K562 (cell line): ENCODE results near the gene FHIT. TPM values are rescaled to one million over a fixed set of nuclear protein-coding genes. Genes with fewer than 3 reads are reported as not detected.

Source experiments
- ATAC-seq: fragments of 200-7000 bp; cut with Tn5 transposase; 3 replicates; pipeline ENCODE4 v1.9.1; 2020; ENCODE audit warnings: moderate library complexity
- BruUV-seq: library from RNA; stranded (reverse); fragments of 400-500 nt; replicated peaks from 2 replicates; lab custom pipeline; 2021; lab: Mats Ljungman, UMichigan
- CTCF ChIA-PET: fragments of 300-600 bp; formaldehyde crosslinking; extraction: SDS; loops from one replicate; lab custom pipeline; 2021; ENCODE audit warnings: low intra/inter-chr PET ratio; lab: Yijun Ruan, JAX
- POLR2A ChIA-PET: fragments of 300-600, 350-650 bp; sonication (Branson Sonifier 250); formaldehyde crosslinking; extraction: SDS; loops from one replicate; lab custom pipeline; 2021; ENCODE audit warnings: antibody characterized with exemption, inconsistent platforms; lab: Yijun Ruan, JAX
- DNase-seq, 4 experiments: peaks; one replicate each; pipeline versions ENCODE4 v3.0.0 to v3.0.0-alpha.2; 2011 to 2018; ENCODE audit warnings: low spot score in 3 of 4, mixed read lengths in 3 of 4; ENCODE audit errors: extremely low read depth in 1 of 4
- FAIRE-seq: peaks from 2 replicates; lab custom pipeline; 2011; peaks lifted over from hg19 to GRCh38; lab: Jason Lieb, UNC
- H2AFZ ChIP-seq: 2 replicates; pipeline ENCODE4 v1.6.0; 2011; ENCODE audit warnings: low read depth, low read length, control low read depth, inconsistent platforms
- H3K27ac ChIP-seq: fragments of 200-600 bp; 3 replicates; pipeline ENCODE4 v1.8.0; 2011; ENCODE audit warnings: low read depth, mild to moderate bottlenecking, control low read depth, inconsistent platforms, low read length, moderate library complexity, mixed read lengths; ENCODE audit errors: extremely low read depth
- H3K27me3 ChIP-seq, 2 experiments: fragments of 300-600 bp in 1 of 2; 2 replicates in 1 of 2; 3 replicates in 1 of 2; pipeline versions ENCODE4 v1.6.0 to v1.8.0; 2011; ENCODE audit warnings: inconsistent platforms in 2 of 2, low read length in 2 of 2, mild to moderate bottlenecking in 1 of 2, mixed read lengths in 1 of 2, moderate library complexity in 1 of 2; ENCODE audit not compliant: control insufficient read depth in 2 of 2, insufficient read depth in 2 of 2
- H3K36me3 ChIP-seq: fragments of 300-600 bp; 3 replicates; pipeline ENCODE4 v1.8.0; 2011; ENCODE audit warnings: mild to moderate bottlenecking, low read length, inconsistent platforms; ENCODE audit not compliant: control insufficient read depth, insufficient read depth
- H3K4me1 ChIP-seq, 2 experiments: fragments of 200-600 bp in 1 of 2; replicated peaks in 1 of 2; 2 replicates in 1 of 2; 3 replicates in 1 of 2; pipeline versions ENCODE4 v1.5.1 to v1.8.0; 2011; ENCODE audit warnings: inconsistent platforms in 2 of 2, low read length in 2 of 2, mild to moderate bottlenecking in 1 of 2, mixed read lengths in 1 of 2, moderate library complexity in 1 of 2; ENCODE audit not compliant: control insufficient read depth in 2 of 2, insufficient read depth in 2 of 2
- H3K4me2 ChIP-seq: 2 replicates; pipeline ENCODE4 v1.6.1; 2011; ENCODE audit warnings: low read length, control low read depth, inconsistent platforms, mixed read lengths; ENCODE audit not compliant: insufficient read depth
- H3K4me3 ChIP-seq: fragments of 200-600 bp; sonication (generic), shearing (Covaris generic); 2 replicates; pipeline ENCODE4 v1.5.1; 2016; ENCODE audit warnings: control low read depth, inconsistent platforms
- H3K79me2 ChIP-seq: fragments of 200-600 bp; 3 replicates; pipeline ENCODE4 v1.8.0; 2011; ENCODE audit warnings: low read length, inconsistent platforms; ENCODE audit not compliant: control insufficient read depth, insufficient read depth
- H3K9ac ChIP-seq, 2 experiments: 2 replicates each; pipeline versions ENCODE4 v1.6.0 to v1.6.1; 2011; ENCODE audit warnings: low read depth in 2 of 2, low read length in 2 of 2, control low read depth in 1 of 2, inconsistent platforms in 1 of 2, mild to moderate bottlenecking in 1 of 2, mixed read lengths in 1 of 2; ENCODE audit not compliant: insufficient read depth in 1 of 2
- H3K9me1 ChIP-seq: one replicate; pipeline ENCODE4 v1.6.0; 2011; ENCODE audit warnings: inconsistent platforms, mild to moderate bottlenecking, low read length, moderate library complexity; ENCODE audit not compliant: control insufficient read depth, insufficient read depth
- H3K9me3 ChIP-seq: replicated peaks from 2 replicates; pipeline ENCODE4 v1.5.1; 2011; ENCODE audit warnings: low read depth, low read length, inconsistent platforms; ENCODE audit not compliant: control insufficient read depth, insufficient read depth
- H4K20me1 ChIP-seq: replicated peaks from 2 replicates; pipeline ENCODE4 v1.6.1; 2011; ENCODE audit warnings: low read length, inconsistent platforms, mixed read lengths; ENCODE audit not compliant: control insufficient read depth, insufficient read depth
- E2F6 ChIP-seq, 2 experiments: IDR thresholded peaks; 2 replicates each; pipeline ENCODE4 v1.6.1; 2011; ENCODE audit warnings: borderline replicate concordance in 1 of 2, control low read depth in 1 of 2, low read depth in 1 of 2, low read length in 1 of 2, mild to moderate bottlenecking in 1 of 2, mixed read lengths in 1 of 2, moderate library complexity in 1 of 2; ENCODE audit not compliant: insufficient read depth in 1 of 2, insufficient read length in 1 of 2, poor library complexity in 1 of 2, severe bottlenecking in 1 of 2; ENCODE audit errors: extremely low read depth in 1 of 2
- HDAC1 ChIP-seq, 2 experiments: fragments of 450-650 bp; IDR thresholded peaks; 2 replicates each; pipeline ENCODE4 v1.6.1; 2016 to 2017; ENCODE audit warnings: inconsistent platforms in 1 of 2, mild to moderate bottlenecking in 1 of 2, moderate library complexity in 1 of 2
- KAT2B ChIP-seq: IDR thresholded peaks from one replicate; pipeline ENCODE4 v1.6.1; 2012; ENCODE audit warnings: low read depth, mild to moderate bottlenecking, control low read depth, inconsistent platforms, low read length, moderate library complexity
- STAT5A ChIP-seq: IDR thresholded peaks from 2 replicates; pipeline ENCODE4 v1.6.1; 2012; ENCODE audit warnings: low read length, inconsistent platforms, borderline replicate concordance
- TAF15 ChIP-seq: fragments of 200-400 bp; formaldehyde crosslinking; IDR thresholded peaks from 2 replicates; pipeline ENCODE4 v1.6.1; 2017; ENCODE audit warnings: mild to moderate bottlenecking, low read depth, low read length, moderate library complexity
- TAF9B ChIP-seq: fragments of 450-650 bp; IDR thresholded peaks from 2 replicates; pipeline ENCODE4 v1.6.1; 2018; ENCODE audit warnings: mild to moderate bottlenecking; ENCODE audit not compliant: partially characterized antibody
- ZNF239 ChIP-seq: fragments of 250-450 bp; sonication (Bioruptor Pico); IDR thresholded peaks from 2 replicates; pipeline ENCODE4 v1.4.0; 2020; ENCODE audit warnings: mild to moderate bottlenecking
- WGBS: fragments of 100-300 bp; shearing (Covaris generic); methylation state at CpG from one replicate; pipeline ENCODE4 v1.1.6; 2016; ENCODE audit warnings: low coverage, mixed read lengths; ENCODE audit not compliant: insufficient coverage; ENCODE audit errors: missing lambda C conversion rate; 5-methylcytosine and 5-hydroxymethylcytosine counted together
- in situ Hi-C: fragments of 300-500 bp; cut with MboI; formaldehyde crosslinking; loops from 4 replicates; pipeline ENCODE4 v1.15.0; 2018; ENCODE audit warnings: inconsistent platforms, mixed read lengths
- intact Hi-C: fragments of 100-400 bp; cut with micrococcal nuclease; formaldehyde crosslinking; loops from 2 replicates; pipeline ENCODE4 v1.14.2; 2022
- polyA plus RNA-seq, 8 experiments: library from polyadenylated mRNA; depleted of rRNA in 4 of 8; stranded (reverse) in 5 of 8; unstranded in 3 of 8; fragments of >200 nt; fragmentation: Nextera tagmentation in 2 of 8; fragmentation: Illumina TruSeq in 1 of 8; extraction: Ambion mirVana in 2 of 8; extraction: Trizol in 1 of 8; gene quantifications; 2 replicates each; pipeline versions ENCODE4 v1.2.1 to v1.2.3, GENCODE V29; 2011 to 2014; ENCODE audit warnings: inconsistent platforms in 1 of 8, missing spikeins in 1 of 8
- total RNA-seq, 7 experiments: library from RNA; depleted of rRNA in 6 of 7; stranded (reverse); fragments of >200 nt in 6 of 7; fragmentation: Illumina TruSeq in 2 of 7; extraction: Trizol in 2 of 7; gene quantifications; 2 replicates each; pipeline versions ENCODE4 v1.2.1 to v1.2.3, GENCODE V29; 2011 to 2021; ENCODE audit warnings: low replicate concordance in 1 of 7

FHIT gene
- total and polyA plus RNA-seq, 9 of the 15 experiments (the other 6 are each of a cell fraction or from before 2014, with no cell fraction given), result 1.7 to 9.1 (median 4.3) TPM

- H3K4me2 ChIP-seq, result no peak overlapping the region
- H3K36me3 ChIP-seq, result no peaks in the 10 kb centered on the region
- no peak overlapping the region for H3K4me3 ChIP-seq
- no peaks in the 10 kb centered on the region for H4K20me1 ChIP-seq
- CTCF ChIA-PET, result no interaction called here
- no peaks in the 10 kb centered on the region for H3K9me3 ChIP-seq
- DNase-seq (no peak), ATAC-seq (no peak), FAIRE-seq (no peak)
- in situ Hi-C loops (no loop called here), intact Hi-C loops (no loop called here)
- H3K27me3 ChIP-seq, result no peaks in the 10 kb centered on the region; a peak in 2 of 5 replicates
- BruUV-seq, result no TSS peak
- no peak overlapping the region for H3K27ac ChIP-seq
- H3K4me1 ChIP-seq, result no peaks in the 10 kb centered on the region
- no peak overlapping the region for H2AFZ ChIP-seq
- POLR2A ChIA-PET, result no interaction called here
- H3K9me1 ChIP-seq, result no peaks in the 10 kb centered on the region
- H3K79me2 ChIP-seq, result no peaks in the 10 kb centered on the region
- no peak for TF ChIP-seq KAT2B
- no peak for TF ChIP-seq HDAC1 (IDR thresholded peaks at IDR 0.05)
- no peak overlapping the region for H3K9ac ChIP-seq
- 0% methylated on average over 5 of the region's 5 CpGs for WGBS
Measured at GRCh38 chr3:61288446-61288845, 37.2 kb upstream of the FHIT start.

- CTCF ChIA-PET, result no interaction called here
- intact Hi-C loops (no loop called here), in situ Hi-C loops (no loop called here)
- DNase-seq, result no peak
- Histone ChIP-seq H3K9me1 (no peaks in the 10 kb centered on the region), H3K27ac (no peak overlapping the region), H3K4me2 (no peak overlapping the region)
- no peak for TF ChIP-seq ZNF239 (CRISPR knock-in tag)
- no peak for TF ChIP-seq TAF15
- TF ChIP-seq E2F6 (IDR thresholded peaks at IDR 0.05; ENCODE audit: borderline replicate concordance in 1 of 2, extremely low read depth in 1 of 2, insufficient read depth in 1 of 2, insufficient read length in 1 of 2, low read depth in 1 of 2, low read length in 1 of 2, poor library complexity in 1 of 2, severe bottlenecking in 1 of 2), result no peak
- TF ChIP-seq STAT5A, result no peak
- TF ChIP-seq TAF9B, result no peak
- TF ChIP-seq, all 486 proteins: peak for 0
- Histone ChIP-seq H3K79me2 (no peaks in the 10 kb centered on the region), H3K9me3 (no peaks in the 10 kb centered on the region), H3K4me3 (no peak overlapping the region), H3K4me1 (no peaks in the 10 kb centered on the region), H3K27me3 (no peaks in the 10 kb centered on the region), H3K36me3 (no peaks in the 10 kb centered on the region), H4K20me1 (no peaks in the 10 kb centered on the region), H3K9ac (no peak overlapping the region), H2AFZ (no peak overlapping the region)
- BruUV-seq, result no TSS peak
- FAIRE-seq (no peak), ATAC-seq (no peak)
- POLR2A ChIA-PET, result no interaction called here
Measured at GRCh38 chr3:61283876-61284275, 32.6 kb upstream of the FHIT start.
